ENCODE data around the gene LAMA1. TPM values are rescaled to one million over a fixed set of nuclear protein-coding genes. Genes with fewer than 3 reads are reported as not detected.

LAMA1 gene
- total RNA-seq, 4 donors from 2014 or later: under 0.01 to 1.0 (median 0.60) TPM

DNA sequence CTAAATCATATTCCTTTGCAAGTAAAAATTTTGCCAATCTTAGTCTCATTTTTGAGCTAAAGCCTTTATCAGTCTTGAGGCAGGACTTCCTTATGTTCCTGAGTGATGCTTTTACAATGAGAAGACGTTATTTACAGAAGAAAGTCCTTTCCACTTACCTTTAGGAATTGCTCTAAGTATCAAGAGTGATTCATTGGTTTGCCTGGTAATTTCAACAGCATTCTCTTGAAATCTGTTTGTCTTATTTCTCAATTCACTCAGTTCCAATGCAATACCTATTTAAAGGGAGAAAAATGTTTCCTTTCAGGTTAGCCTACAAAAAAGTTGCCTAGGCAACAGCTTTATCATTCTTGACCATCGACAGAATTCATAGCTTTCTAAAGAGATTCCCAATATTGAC is 137.2 kb downstream of the LAMA1 start:
- Histone ChIP-seq H3K27me3 (no peaks in the 10 kb centered on the region), H3K36me3 (no peaks in the 10 kb centered on the region), H3K27ac (no peak overlapping the region), H3K4me3 (no peak overlapping the region), H3K9me3 (no peaks in the 10 kb centered on the region), H3K4me1 (no peaks in the 10 kb centered on the region)
- no peak for ATAC-seq
- TF ChIP-seq EP300 (IDR thresholded peaks at IDR 0.05) (no peak), POLR2AphosphoS5 (IDR thresholded peaks at IDR 0.05) (no peak)
- TF ChIP-seq, protein P1, sequence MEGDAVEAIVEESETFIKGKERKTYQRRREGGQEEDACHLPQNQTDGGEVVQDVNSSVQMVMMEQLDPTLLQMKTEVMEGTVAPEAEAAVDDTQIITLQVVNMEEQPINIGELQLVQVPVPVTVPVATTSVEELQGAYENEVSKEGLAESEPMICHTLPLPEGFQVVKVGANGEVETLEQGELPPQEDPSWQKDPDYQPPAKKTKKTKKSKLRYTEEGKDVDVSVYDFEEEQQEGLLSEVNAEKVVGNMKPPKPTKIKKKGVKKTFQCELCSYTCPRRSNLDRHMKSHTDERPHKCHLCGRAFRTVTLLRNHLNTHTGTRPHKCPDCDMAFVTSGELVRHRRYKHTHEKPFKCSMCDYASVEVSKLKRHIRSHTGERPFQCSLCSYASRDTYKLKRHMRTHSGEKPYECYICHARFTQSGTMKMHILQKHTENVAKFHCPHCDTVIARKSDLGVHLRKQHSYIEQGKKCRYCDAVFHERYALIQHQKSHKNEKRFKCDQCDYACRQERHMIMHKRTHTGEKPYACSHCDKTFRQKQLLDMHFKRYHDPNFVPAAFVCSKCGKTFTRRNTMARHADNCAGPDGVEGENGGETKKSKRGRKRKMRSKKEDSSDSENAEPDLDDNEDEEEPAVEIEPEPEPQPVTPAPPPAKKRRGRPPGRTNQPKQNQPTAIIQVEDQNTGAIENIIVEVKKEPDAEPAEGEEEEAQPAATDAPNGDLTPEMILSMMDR (IDR thresholded peaks at IDR 0.05): no peak
- 56 to 85% methylated on average over 2 of the region's 2 CpGs for WGBS, 2 donors (ENCODE audit: low coverage in 1 of 2)

DNA sequence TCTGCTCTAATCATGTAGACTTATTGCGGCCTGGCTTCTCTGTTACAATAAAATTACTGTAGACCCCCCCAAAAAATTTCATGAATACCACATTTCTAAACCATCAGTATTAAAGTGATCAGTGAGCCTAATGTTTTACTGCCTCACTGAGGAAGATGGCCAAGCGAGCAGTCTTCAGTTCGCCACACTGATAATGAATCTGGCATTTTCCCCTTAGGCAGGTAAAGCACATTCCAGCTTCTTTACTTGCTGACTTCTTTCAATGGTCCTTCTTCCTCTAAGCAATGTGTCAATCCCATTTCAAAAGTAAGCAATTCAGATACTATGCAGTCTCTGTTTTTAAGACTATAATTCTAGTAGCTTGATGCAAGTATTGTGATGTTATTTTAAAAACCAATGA is 137.6 kb downstream of the LAMA1 start:
- no peaks in the 10 kb centered on the region for H3K4me1 ChIP-seq
- WGBS, 2 donors (ENCODE audit: low coverage in 1 of 2): 100% methylated on average over 2 to 3 of the region's 3 CpGs
- no peak overlapping the region for H3K4me3 ChIP-seq
- no peak for ATAC-seq
- H3K27me3 ChIP-seq: no peaks in the 10 kb centered on the region
- no peaks in the 10 kb centered on the region for H3K9me3 ChIP-seq
- TF ChIP-seq POLR2A (IDR thresholded peaks at IDR 0.05) (no peak), POLR2AphosphoS5 (IDR thresholded peaks at IDR 0.05) (no peak), EP300 (IDR thresholded peaks at IDR 0.05) (no peak)
- TF ChIP-seq, protein P1 (IDR thresholded peaks at IDR 0.05): no peak
- no peaks in the 10 kb centered on the region for H3K36me3 ChIP-seq
- no peak overlapping the region for H3K27ac ChIP-seq

DNA sequence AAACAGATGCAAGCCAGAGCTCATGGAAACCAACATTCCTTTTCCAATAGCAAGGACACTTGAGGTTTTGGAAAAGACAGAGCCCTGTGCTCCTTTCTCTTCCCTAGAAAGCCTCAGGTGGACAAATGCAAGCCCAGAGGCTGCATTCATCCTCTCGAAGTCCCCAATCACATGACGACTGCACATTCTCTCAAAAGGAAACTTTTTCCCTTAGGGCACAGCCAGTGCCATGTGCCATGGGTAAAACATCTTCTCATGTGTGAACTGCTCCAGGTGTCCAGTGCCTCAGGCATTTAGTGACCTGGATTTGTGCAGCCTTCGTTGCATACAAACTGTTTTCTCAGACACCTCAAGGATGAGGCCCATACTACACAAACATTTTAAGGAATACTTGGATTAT is 140.7 kb downstream of the LAMA1 start:
- Histone ChIP-seq H3K27ac (no peak overlapping the region), H3K27me3 (no peaks in the 10 kb centered on the region), H3K36me3 (no peaks in the 10 kb centered on the region), H3K9me3 (no peaks in the 10 kb centered on the region), H3K4me1 (no peaks in the 10 kb centered on the region), H3K4me3 (no peak overlapping the region)
- ATAC-seq: no peak
- no peak for TF ChIP-seq EP300 (IDR thresholded peaks at IDR 0.05)
- TF ChIP-seq, protein P1 (IDR thresholded peaks at IDR 0.05): no peak
- no peak for TF ChIP-seq POLR2A (IDR thresholded peaks at IDR 0.05)
- no peak for TF ChIP-seq POLR2AphosphoS5 (IDR thresholded peaks at IDR 0.05)
- WGBS, 2 donors (ENCODE audit: low coverage in 1 of 2): 80 to 100% methylated on average over 1 to 3 of the region's 3 CpGs

DNA sequence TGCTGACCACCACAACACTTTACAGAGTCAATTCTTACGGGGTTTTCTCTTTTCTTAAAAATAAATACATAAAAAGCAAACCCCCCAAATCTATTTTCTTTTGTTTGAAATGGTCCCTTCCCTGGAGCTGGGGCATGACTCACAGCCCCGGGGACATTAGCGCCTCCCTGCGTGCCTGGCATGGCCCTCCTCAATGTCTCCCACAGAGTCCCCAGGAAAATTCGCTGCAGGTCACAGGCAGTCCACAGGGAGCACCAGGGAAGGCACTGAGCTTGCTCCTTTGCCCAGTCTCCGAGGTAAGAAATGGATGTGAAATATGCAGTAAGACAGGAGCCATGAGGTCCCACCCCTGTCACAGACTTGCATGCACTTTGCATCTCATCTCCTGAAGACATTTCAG is 142.5 kb downstream of the LAMA1 start:
- H3K4me1 ChIP-seq: no peaks in the 10 kb centered on the region
- H3K27me3 ChIP-seq: no peaks in the 10 kb centered on the region
- no peak overlapping the region for H3K27ac ChIP-seq
- no peaks in the 10 kb centered on the region for H3K9me3 ChIP-seq
- H3K4me3 ChIP-seq: no peak overlapping the region
- ATAC-seq: no peak
- H3K36me3 ChIP-seq: no peaks in the 10 kb centered on the region
- 83 to 100% methylated on average over 1 to 2 of the region's 6 CpGs for WGBS, 2 donors (ENCODE audit: low coverage in 1 of 2)
- no peak for TF ChIP-seq POLR2A (IDR thresholded peaks at IDR 0.05)
- TF ChIP-seq, protein P1 (IDR thresholded peaks at IDR 0.05): no peak
- TF ChIP-seq POLR2AphosphoS5 (IDR thresholded peaks at IDR 0.05): no peak
- TF ChIP-seq EP300 (IDR thresholded peaks at IDR 0.05): no peak

DNA sequence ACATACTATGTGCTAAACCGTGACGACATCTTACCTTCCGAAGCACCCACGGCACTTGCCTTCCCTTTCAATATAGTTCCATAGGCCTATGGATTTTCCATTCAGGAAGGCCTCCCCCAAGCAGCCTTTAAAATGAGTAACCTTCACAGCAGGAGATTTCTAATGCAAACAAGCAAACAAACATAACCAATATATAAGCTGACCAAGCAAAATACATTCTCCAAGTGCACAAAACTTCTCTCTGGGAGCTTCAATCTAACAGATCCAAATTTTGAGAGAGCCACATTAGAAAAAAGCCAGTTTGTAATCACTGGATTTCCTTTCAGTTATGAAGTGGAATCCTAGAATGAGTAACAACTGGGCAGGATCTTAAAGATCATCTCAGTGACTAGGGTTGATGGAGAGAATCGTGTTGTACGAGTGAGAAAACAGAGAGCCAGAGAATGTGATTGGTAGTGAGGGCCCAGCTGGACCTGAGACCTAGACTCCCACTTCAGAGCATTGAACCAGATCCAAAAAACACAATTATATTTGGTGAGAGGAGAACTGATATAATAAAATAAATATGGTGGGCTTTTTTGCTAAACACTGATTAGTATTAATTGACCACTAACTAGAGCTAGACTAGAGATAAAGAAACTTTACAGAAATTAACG is 145.6 kb downstream of the LAMA1 start:
- ATAC-seq: no peak
- H3K36me3 ChIP-seq: no peaks in the 10 kb centered on the region
- no peak overlapping the region for H3K4me3 ChIP-seq
- TF ChIP-seq POLR2AphosphoS5 (IDR thresholded peaks at IDR 0.05): no peak
- TF ChIP-seq, protein P1 (IDR thresholded peaks at IDR 0.05): no peak
- H3K27me3 ChIP-seq: no peaks in the 10 kb centered on the region
- no peak overlapping the region for H3K27ac ChIP-seq
- no peaks in the 10 kb centered on the region for H3K4me1 ChIP-seq
- 84 to 86% methylated on average over 5 to 7 of the region's 7 CpGs for WGBS, 2 donors (ENCODE audit: low coverage in 1 of 2)
- H3K9me3 ChIP-seq: no peaks in the 10 kb centered on the region
